ENCODE measurements around the gene EVI5L. TPM values are rescaled to one million over a fixed set of nuclear protein-coding genes. Genes with fewer than 3 reads are reported as not detected.
A peak's percentile ranks its signal among the peaks of the same experiment; 100 is the strongest.

The EVI5L gene
- total RNA-seq, 4 donors from 2014 or later = 14.4 to 30.3 (median 17.7) TPM

- TF ChIP-seq, protein P1, sequence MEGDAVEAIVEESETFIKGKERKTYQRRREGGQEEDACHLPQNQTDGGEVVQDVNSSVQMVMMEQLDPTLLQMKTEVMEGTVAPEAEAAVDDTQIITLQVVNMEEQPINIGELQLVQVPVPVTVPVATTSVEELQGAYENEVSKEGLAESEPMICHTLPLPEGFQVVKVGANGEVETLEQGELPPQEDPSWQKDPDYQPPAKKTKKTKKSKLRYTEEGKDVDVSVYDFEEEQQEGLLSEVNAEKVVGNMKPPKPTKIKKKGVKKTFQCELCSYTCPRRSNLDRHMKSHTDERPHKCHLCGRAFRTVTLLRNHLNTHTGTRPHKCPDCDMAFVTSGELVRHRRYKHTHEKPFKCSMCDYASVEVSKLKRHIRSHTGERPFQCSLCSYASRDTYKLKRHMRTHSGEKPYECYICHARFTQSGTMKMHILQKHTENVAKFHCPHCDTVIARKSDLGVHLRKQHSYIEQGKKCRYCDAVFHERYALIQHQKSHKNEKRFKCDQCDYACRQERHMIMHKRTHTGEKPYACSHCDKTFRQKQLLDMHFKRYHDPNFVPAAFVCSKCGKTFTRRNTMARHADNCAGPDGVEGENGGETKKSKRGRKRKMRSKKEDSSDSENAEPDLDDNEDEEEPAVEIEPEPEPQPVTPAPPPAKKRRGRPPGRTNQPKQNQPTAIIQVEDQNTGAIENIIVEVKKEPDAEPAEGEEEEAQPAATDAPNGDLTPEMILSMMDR (IDR thresholded peaks at IDR 0.05) = peak in 1 of 5 experiments; percentile 29
- TF ChIP-seq POLR2A (IDR thresholded peaks at IDR 0.05) = no peak
- TF ChIP-seq EP300 (IDR thresholded peaks at IDR 0.05) = no peak
- Histone ChIP-seq H3K9me3 (no peaks in the 10 kb centered on the region), H3K4me1 (peaks cover 0 to 58% (median 22%) of the 10 kb centered on the region in 4 donors), H3K36me3 (no peaks in the 10 kb centered on the region), H3K27me3 (peaks cover 0 to 61% of the 10 kb centered on the region in 2 donors), H3K27ac (peak overlapping the region in 2 of 4 donors; percentile 29 to 59), H3K4me3 (peak overlapping the region; percentile 28 to 52 (median 38))
- DNase-seq (ENCODE audit: low spot score in 2 of 2) = no peak
- WGBS, 2 donors = 15% methylated on average over 36 of the region's 47 CpGs; no CpG with 5 or more reads in 1 of the 2 donors
These were observed 39.5 kb downstream of the EVI5L start for GRCh38 chr19:7869453-7869909.

GRCh38 chr19:7869910-7870511 lies 40.0 kb downstream of the EVI5L start:
- WGBS, 2 donors = 26 to 37% methylated on average over 12 to 30 of the region's 30 CpGs
- no peaks in the 10 kb centered on the region for H3K9me3 ChIP-seq
- no peaks in the 10 kb centered on the region for H3K36me3 ChIP-seq
- H3K27me3 ChIP-seq = peaks cover 0 to 61% of the 10 kb centered on the region in 2 donors
- peak overlapping the region in 1 of 4 donors; percentile 59 for H3K27ac ChIP-seq
- H3K4me1 ChIP-seq = peaks cover 0 to 61% (median 22%) of the 10 kb centered on the region in 4 donors
- peak overlapping the region in 3 of 4 donors; percentile 33 to 52 (median 44) for H3K4me3 ChIP-seq
- no peak for DNase-seq (ENCODE audit: low spot score in 2 of 2)
- TF ChIP-seq, protein P1 (IDR thresholded peaks at IDR 0.05) = no peak
- no peak for TF ChIP-seq EP300 (IDR thresholded peaks at IDR 0.05)
- no peak for TF ChIP-seq POLR2A (IDR thresholded peaks at IDR 0.05)

- H3K9me3 ChIP-seq = no peaks in the 10 kb centered on the region
- H3K4me3 ChIP-seq = no peak overlapping the region
- H3K27ac ChIP-seq = no peak overlapping the region
- H3K36me3 ChIP-seq = no peaks in the 10 kb centered on the region
- H3K4me1 ChIP-seq = peaks cover 0 to 61% (median 22%) of the 10 kb centered on the region in 4 donors
- H3K27me3 ChIP-seq = peaks cover 0 to 64% of the 10 kb centered on the region in 2 donors
- no peak for TF ChIP-seq EP300 (IDR thresholded peaks at IDR 0.05)
- TF ChIP-seq POLR2A (IDR thresholded peaks at IDR 0.05) = no peak
- TF ChIP-seq, protein P1 (IDR thresholded peaks at IDR 0.05) = no peak
- 58 to 63% methylated on average over 11 of the region's 11 CpGs for WGBS, 2 donors
- no peak for DNase-seq (ENCODE audit: low spot score in 2 of 2)
These were observed 40.8 kb downstream of the EVI5L start for GRCh38 chr19:7870571-7871436.

- peaks cover 0 to 68% of the 10 kb centered on the region in 2 donors for H3K27me3 ChIP-seq
- 5 to 8% methylated on average over 33 of the region's 33 CpGs for WGBS, 2 donors
- TF ChIP-seq POLR2A (IDR thresholded peaks at IDR 0.05) (no peak), EP300 (IDR thresholded peaks at IDR 0.05) (no peak)
- TF ChIP-seq, protein P1 (IDR thresholded peaks at IDR 0.05) = no peak
- no peaks in the 10 kb centered on the region for H3K36me3 ChIP-seq
- no peaks in the 10 kb centered on the region for H3K9me3 ChIP-seq
- no peak overlapping the region for H3K27ac ChIP-seq
- peak; percentile 55 to 72 for DNase-seq (ENCODE audit: low spot score in 2 of 2)
- H3K4me3 ChIP-seq = peak overlapping the region in 1 of 4 donors; percentile 30
- H3K4me1 ChIP-seq = peaks cover 0 to 61% (median 22%) of the 10 kb centered on the region in 4 donors
These were observed 41.7 kb downstream of the EVI5L start for GRCh38 chr19:7871437-7872305.

All from tibial nerve (tissue), 4 donors.